GM12878 (cell line): ENCODE data around the gene PHOX2A. TPM values are rescaled to one million over a fixed set of nuclear protein-coding genes. Genes with fewer than 3 reads are reported as not detected.

Source experiments
- ATAC-seq: fragments of 200-7000 bp; cut with Tn5 transposase; 3 replicates; pipeline ENCODE4 v1.9.1; 2020; ENCODE audit warnings: mild to moderate bottlenecking, moderate library complexity
- BruUV-seq: library from RNA; stranded (reverse); fragments of 400-500 nt; replicated peaks from 2 replicates; lab custom pipeline; 2021; lab: Mats Ljungman, UMichigan
- CTCF ChIA-PET: fragments of 300-600 bp; sonication (Branson Sonifier 250); formaldehyde crosslinking; extraction: SDS; loops from one replicate; lab custom pipeline; 2021; ENCODE audit warnings: inconsistent platforms; lab: Yijun Ruan, JAX
- POLR2A ChIA-PET: fragments of 350-600 bp; formaldehyde crosslinking; extraction: SDS; loops from one replicate; lab custom pipeline; 2021; ENCODE audit warnings: inconsistent platforms; lab: Charles Lee
- RAD21 ChIA-PET: fragments of 300-600 bp; sonication (Branson Sonifier 250); formaldehyde crosslinking; loops from one replicate; lab custom pipeline; 2023; ENCODE audit warnings: antibody characterized with exemption; ENCODE audit not compliant: unreplicated experiment; lab: Charles Lee
- SMC1A ChIA-PET: fragments of 300-600 bp; sonication (Branson Sonifier 250); formaldehyde crosslinking; loops from one replicate; lab custom pipeline; 2023; ENCODE audit not compliant: unreplicated experiment, uncharacterized antibody; lab: Charles Lee
- DNase-seq: peaks from one replicate; pipeline ENCODE4 v3.0.0-alpha.2; 2011; ENCODE audit warnings: low read depth, low spot score
- FAIRE-seq: peaks from 3 replicates; lab custom pipeline; 2011; peaks lifted over from hg19 to GRCh38; lab: Jason Lieb, UNC
- H2AFZ ChIP-seq: 2 replicates; pipeline ENCODE4 v1.6.0; 2011; ENCODE audit warnings: low read depth, low read length, control low read depth; ENCODE audit not compliant: control insufficient read depth
- H3K27ac ChIP-seq: 2 replicates; pipeline ENCODE4 v1.5.1; 2011; ENCODE audit warnings: control low read depth; ENCODE audit not compliant: control insufficient read depth, insufficient read depth
- H3K27me3 ChIP-seq, 2 experiments: replicated peaks in 1 of 2; 2 replicates each; pipeline versions ENCODE4 v1.6.0 to v1.6.1; 2011; ENCODE audit warnings: low read length in 1 of 2; ENCODE audit not compliant: control insufficient read depth in 2 of 2, insufficient read depth in 2 of 2
- H3K36me3 ChIP-seq, 2 experiments: 2 replicates each; pipeline ENCODE4 v1.5.1; 2011; ENCODE audit warnings: low read length in 1 of 2; ENCODE audit not compliant: control insufficient read depth in 2 of 2, insufficient read depth in 2 of 2
- H3K4me1 ChIP-seq: 2 replicates; pipeline ENCODE4 v1.6.1; 2011; ENCODE audit warnings: mild to moderate bottlenecking, low read length, moderate library complexity, mixed read lengths; ENCODE audit not compliant: control insufficient read depth, insufficient read depth
- H3K4me2 ChIP-seq: 2 replicates; pipeline ENCODE4 v1.6.0; 2011; ENCODE audit warnings: control low read depth; ENCODE audit not compliant: control insufficient read depth, insufficient read depth
- H3K4me3 ChIP-seq: fragments of 200-600 bp; sonication (generic); 2 replicates; pipeline ENCODE4 v1.5.1; 2016
- H3K79me2 ChIP-seq: 2 replicates; pipeline ENCODE4 v1.6.0; 2011; ENCODE audit warnings: low read length; ENCODE audit not compliant: control insufficient read depth, insufficient read depth
- H3K9ac ChIP-seq: 2 replicates; pipeline ENCODE4 v1.8.0; 2011; ENCODE audit warnings: low read length, control low read depth, mixed read lengths; ENCODE audit not compliant: control insufficient read depth, insufficient read depth
- H3K9me3 ChIP-seq: replicated peaks from 3 replicates; pipeline ENCODE4 v1.5.1; 2011; ENCODE audit warnings: mild to moderate bottlenecking, low read length; ENCODE audit not compliant: control insufficient read depth, insufficient read depth
- H4K20me1 ChIP-seq: 2 replicates; pipeline ENCODE4 v1.6.0; 2011; ENCODE audit not compliant: control insufficient read depth, insufficient read depth
- PAX5 ChIP-seq: IDR thresholded peaks from 2 replicates; pipeline ENCODE4 v1.6.1; 2011; ENCODE audit warnings: low read depth, low read length, borderline replicate concordance
- PML ChIP-seq: IDR thresholded peaks from 2 replicates; pipeline ENCODE4 v1.6.1; 2012; ENCODE audit warnings: low read length, inconsistent platforms
- POLR2AphosphoS5 ChIP-seq: IDR thresholded peaks from 2 replicates; pipeline ENCODE4 v1.6.1; 2011; ENCODE audit warnings: mild to moderate bottlenecking, low read length, inconsistent platforms
- SMAD5 ChIP-seq: IDR thresholded peaks from 2 replicates; pipeline ENCODE4 v1.6.1; 2016; ENCODE audit warnings: antibody characterized with exemption, low read depth
- SREBF1 ChIP-seq: IDR thresholded peaks from 2 replicates; pipeline ENCODE4 v1.6.1; 2012; ENCODE audit warnings: mild to moderate bottlenecking, low read length
- USF1 ChIP-seq: IDR thresholded peaks from 2 replicates; pipeline ENCODE4 v1.6.1; 2011; ENCODE audit warnings: borderline replicate concordance, low read depth, mild to moderate bottlenecking, moderate library complexity, mixed read lengths, low read length; ENCODE audit not compliant: insufficient read depth; ENCODE audit errors: extremely low read length
- ZBTB33 ChIP-seq: fragments of 450-650 bp; IDR thresholded peaks from 2 replicates; pipeline ENCODE4 v1.6.1; 2017; ENCODE audit warnings: mild to moderate bottlenecking
- WGBS: methylation state at CpG from one replicate; pipeline ENCODE4 v1.1.6; 2016; ENCODE audit warnings: low lambda C conversion rate; ENCODE audit not compliant: insufficient replicate concordance, insufficient coverage; ENCODE audit errors: missing lambda C conversion rate; 5-methylcytosine and 5-hydroxymethylcytosine counted together
- in situ Hi-C: fragments of 300-500 bp; cut with MboI; formaldehyde crosslinking; loops from 9 replicates; pipeline ENCODE4 v1.14.3; 2018; ENCODE audit warnings: mixed read lengths
- intact Hi-C: fragments of 100-400 bp; cut with micrococcal nuclease; formaldehyde crosslinking; loops from one replicate; pipeline ENCODE4 v1.14.2; 2022; ENCODE audit not compliant: unreplicated experiment
- polyA plus RNA-seq, 11 experiments: library from polyadenylated mRNA; depleted of rRNA in 4 of 11; unstranded in 6 of 11; stranded (reverse) in 5 of 11; fragments of >200 nt; fragmentation: Nextera tagmentation in 4 of 11; fragmentation: Illumina TruSeq in 1 of 11; extraction: Ambion mirVana in 4 of 11; extraction: Trizol in 1 of 11; gene quantifications; 1 replicate in 1 of 11; 2 replicates in 10 of 11; pipeline versions ENCODE4 v1.2.1 to v1.2.3, GENCODE V29; 2011 to 2016; ENCODE audit warnings: inconsistent platforms in 2 of 11, missing spikeins in 2 of 11, low read depth in 1 of 11
- total RNA-seq, 4 experiments: library from RNA; depleted of rRNA in 3 of 4; stranded (reverse); fragments of >200 nt in 3 of 4; fragmentation: Illumina TruSeq in 1 of 4; extraction: Trizol in 1 of 4; gene quantifications; 2 replicates each; pipeline versions ENCODE4 v1.2.1 to v1.2.3, GENCODE V29; 2013 to 2021

The PHOX2A gene
- total and polyA plus RNA-seq, 10 of the 15 experiments (the other 5 are each of a cell fraction or from before 2014, with no cell fraction given) = not detected

- DNase-seq = no peak
- no peak overlapping the region for H3K4me2 ChIP-seq
- no peaks in the 10 kb centered on the region for H3K4me1 ChIP-seq
- no TSS peak for BruUV-seq
- ATAC-seq = no peak
- H4K20me1 ChIP-seq = no peaks in the 10 kb centered on the region
- intact Hi-C loops = no loop called here
- H3K9me3 ChIP-seq = peaks cover 4% of the 10 kb centered on the region; the same call in 2 of the 3 replicates
- no peak overlapping the region for H3K27ac ChIP-seq
- no peaks in the 10 kb centered on the region for H3K36me3 ChIP-seq
- no peak overlapping the region for H3K9ac ChIP-seq
- RAD21 ChIA-PET = no interaction called here
- in situ Hi-C loops = no loop called here
- POLR2A ChIA-PET = interaction anchor here (0.6 to 0.7 kb wide), 2 partner anchors 31 to 82 kb away, joined by 3 read pairs; no protein-coding TSS in a partner anchor
- H3K4me3 ChIP-seq = no peak overlapping the region
- no peaks in the 10 kb centered on the region for H3K79me2 ChIP-seq
- WGBS = 53% methylated on average over 5 of the region's 5 CpGs
- CTCF ChIA-PET = interaction anchor here (0.6 to 1.4 kb wide), 5 partner anchors 14 to 176 kb away, joined by 3 to 5 read pairs (median 4); no protein-coding TSS in a partner anchor
- FAIRE-seq = no peak
- SMC1A ChIA-PET = interaction anchor here (0.5 to 1.2 kb wide), 4 partner anchors 12 to 190 kb away, joined by 3 to 5 read pairs (median 3); no protein-coding TSS in a partner anchor
- no peak overlapping the region for H2AFZ ChIP-seq
- TF ChIP-seq SREBF1 = no peak
- no peak for TF ChIP-seq PML
- TF ChIP-seq USF1 = no peak
- TF ChIP-seq SMAD5 = no peak
- TF ChIP-seq PAX5 = no peak
- no peak for TF ChIP-seq POLR2AphosphoS5
- no peak for TF ChIP-seq ZBTB33
- H3K27me3 ChIP-seq = no peaks in the 10 kb centered on the region
Measured at GRCh38 chr11:72254299-72254993, 10.5 kb upstream of the PHOX2A start.
